Measurements from ENCODE around the gene DCDC1. TPM values are rescaled to one million over a fixed set of nuclear protein-coding genes. Genes with fewer than 3 reads are reported as not detected.
"Not testable (repeated sequence)": the region's sequence is repeated elsewhere in the genome, so short reads cannot be mapped to it uniquely, and the experiment has no call there.

DCDC1 gene
- polyA plus RNA-seq, 1 donor, result 6.9 TPM

DNA sequence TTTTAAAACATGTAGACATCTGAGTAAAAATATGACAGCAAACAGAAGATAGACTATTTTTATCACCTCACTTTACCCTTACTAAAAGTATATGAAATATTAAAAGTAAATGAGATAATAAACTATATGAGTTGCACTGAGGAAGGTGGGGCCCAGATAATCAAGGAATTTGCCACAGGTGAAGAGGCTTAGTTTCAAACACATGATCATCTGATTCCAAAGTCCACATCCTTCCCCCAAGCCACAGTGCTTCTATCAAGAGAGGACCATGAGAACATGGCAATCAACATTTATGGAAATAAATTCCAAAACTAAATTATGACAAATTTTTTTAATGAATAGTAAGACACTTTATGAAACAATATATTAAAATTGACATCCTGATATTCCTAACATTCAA, 384.0 kb downstream of the DCDC1 start:
- no peak for DNase-seq

DNA sequence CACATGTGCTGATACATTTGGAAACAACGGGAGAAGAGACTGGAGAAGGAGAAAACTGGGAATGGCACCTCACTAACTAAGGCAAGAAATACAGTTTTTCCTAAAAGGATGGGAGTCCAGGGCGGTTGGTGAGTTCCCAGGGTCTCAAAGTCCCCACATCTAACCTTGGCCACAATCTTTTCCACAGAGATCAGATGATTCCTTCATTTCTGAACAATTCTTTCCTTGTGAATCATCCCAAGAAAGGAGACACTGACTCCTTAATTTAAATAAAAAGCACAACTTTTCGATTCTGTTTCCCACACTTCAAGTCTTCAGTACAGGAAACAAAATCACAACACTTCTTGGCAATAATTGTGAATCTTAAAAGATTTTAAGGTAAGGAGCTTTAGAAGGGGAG, 384.7 kb downstream of the DCDC1 start:
- DNase-seq, result no peak

DNA sequence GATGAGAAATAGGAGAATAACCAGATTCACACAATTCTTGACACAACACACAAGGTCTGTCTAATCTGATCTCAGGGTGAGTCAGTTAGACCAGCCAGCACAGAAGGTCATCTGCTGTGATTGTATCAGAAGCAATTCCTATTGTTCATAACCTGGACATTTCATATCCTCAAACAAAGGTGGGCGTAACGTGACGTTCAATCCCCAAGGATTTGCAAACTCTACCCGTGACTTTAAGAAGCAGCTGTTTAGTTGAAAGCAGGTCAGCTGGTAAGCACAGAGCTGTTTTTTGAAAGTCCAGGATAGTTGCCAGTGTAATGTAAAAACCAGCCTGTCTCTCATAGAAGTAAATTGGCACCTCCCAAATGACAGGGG, 385.1 kb downstream of the DCDC1 start:
- no peak for DNase-seq

DNA sequence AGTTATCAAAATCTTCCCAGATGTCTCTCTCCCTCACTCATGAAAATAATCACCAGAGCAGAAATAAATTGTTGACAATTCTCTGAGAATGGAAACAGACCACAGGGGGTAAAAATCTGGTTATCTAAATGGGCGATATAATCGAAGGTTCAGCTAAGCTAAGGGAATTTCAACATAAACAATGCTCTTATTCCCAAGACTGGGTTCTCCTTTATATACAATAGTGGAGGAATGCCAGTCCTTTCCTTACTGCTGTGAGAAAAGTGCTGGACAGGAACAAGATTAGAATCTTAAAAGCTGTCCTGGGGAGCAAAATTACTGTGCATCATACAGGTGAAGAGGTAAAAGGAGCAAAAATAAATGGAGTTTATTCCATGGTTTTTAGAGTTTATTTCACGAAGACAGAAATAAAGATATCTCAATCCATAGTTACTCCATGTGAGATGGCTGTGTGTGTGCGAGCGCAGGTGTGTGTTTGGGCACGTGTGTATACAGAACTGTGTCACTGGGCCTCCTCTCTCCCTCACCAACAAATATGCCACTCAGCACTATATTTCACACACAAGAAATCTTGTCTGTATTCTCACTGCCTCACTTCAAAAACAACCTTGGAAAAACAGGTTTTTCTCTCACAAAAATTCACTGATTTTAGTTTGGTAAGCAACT, 385.6 kb downstream of the DCDC1 start:
- no peak for DNase-seq

DNA sequence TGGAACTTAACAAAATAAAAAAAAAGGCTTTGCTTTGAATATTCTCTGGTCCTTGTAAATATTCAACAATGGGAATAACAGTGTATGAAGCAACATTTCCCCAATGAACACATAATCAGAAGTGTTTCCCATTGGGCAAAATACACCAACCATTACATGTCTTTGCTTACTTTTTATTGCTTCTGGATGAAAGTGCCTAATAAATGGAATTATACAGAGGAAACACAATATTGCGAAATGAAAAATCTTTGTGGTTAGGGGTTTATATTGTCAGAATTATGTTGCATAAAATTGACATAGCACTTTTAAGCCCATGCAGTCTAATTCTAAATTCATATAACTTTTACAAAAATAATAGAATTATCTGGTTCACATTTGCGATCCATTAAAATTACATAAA, 386.4 kb downstream of the DCDC1 start:
- no peak for DNase-seq

DNA sequence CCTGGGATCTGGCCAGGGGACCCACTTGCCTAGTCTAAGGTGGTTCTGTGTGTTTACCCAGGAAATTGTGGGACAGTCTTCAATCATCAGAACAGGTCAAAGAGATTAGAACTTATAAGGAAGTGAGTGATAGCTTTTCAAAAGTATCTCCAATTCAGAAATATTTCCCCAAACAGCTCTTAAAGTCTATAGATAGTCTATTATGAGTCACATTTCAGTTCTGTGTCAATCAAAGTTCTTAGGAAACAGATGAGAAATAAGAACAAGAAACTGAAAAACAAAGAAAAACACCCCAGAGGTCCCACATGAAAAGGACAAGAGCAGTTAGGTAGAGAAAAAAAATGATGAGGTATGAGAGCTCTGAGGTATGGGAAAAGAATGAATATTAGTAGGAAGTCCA, 402.0 kb downstream of the DCDC1 start:
- no peak for DNase-seq

DNA sequence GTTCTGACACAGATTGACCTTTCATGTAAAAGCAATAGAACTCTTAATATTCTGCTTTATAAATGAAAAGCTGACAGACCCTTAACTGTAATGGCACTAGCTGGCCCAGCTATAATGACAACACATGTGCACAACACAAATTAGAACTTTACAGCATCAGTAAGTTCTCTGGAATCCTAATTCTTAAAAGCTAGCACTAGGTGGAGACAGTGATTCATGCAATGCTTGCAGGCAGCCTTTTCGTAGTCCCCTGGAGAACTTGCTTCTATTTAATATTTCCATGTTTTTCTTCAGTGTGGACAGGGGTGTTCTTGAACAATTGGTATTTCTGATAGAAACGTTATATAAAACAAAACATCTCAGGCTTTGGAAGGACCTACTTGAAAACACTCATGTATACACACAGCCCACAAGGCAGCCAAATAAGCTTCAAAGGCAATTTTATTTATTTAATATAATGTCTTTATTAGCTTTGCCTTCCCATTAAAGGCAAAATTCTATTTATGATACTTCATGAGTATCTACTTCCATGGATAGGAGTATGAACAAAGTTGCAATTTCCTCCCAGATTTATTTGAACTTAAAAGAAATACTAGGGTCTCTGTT, 409.0 kb downstream of the DCDC1 start:
- no peak for DNase-seq

DNA sequence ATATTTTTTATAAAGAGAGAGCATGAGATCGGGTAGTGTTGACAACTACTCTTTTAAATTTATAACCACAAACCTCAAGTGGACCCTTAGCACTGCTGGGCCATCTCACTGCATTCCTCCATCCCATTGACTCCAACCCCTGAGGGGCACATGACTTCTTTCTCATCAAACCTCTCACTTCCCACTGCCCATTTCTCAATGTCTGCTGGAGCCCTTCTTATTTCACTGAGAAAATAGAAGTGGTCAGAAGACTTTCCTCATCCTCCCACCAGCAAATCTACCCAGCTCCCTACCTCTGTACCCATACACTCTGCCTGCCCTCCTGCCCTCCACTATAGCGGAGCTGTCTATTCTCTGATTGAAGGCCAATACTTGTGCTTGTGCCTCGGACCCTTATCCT, 412.8 kb downstream of the DCDC1 start:
- DNase-seq, result no peak

DNA sequence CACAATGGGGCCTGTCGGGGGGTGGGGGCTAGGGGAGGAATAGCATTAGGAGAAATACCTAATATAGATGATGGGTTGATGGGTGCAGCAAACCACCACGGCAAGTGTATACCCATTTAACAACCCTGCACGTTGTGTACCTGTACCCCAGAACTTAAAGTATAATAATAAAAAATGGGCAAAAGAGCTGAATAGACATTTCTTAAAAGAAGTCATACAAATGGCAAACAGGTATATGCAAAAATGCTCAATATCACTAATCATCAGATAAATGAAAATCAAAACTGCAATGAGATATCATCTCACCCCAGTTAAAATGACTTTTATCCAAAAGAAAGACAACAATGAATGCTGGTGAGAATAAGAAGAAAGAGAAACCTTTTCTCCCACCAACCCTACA, 419.7 kb downstream of the DCDC1 start:
- DNase-seq, result no peak

DNA sequence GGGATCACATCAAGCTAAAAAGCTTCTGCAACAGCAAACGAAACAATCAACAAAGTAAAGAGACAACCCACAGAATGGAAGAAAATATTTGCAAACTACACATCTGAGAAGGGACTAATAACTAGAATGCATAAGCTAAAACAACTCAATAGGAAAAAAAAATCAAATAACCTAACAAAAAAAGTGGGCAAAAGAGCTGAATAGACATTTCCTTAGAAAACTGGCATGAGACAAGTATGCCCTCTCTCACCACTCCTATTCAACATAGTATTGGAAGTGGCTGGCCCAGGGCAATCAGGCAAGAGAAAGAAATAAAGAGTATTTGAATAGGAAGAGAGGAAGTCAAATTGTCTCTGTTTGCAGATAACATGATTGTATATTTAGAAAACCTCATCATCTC, 421.8 kb downstream of the DCDC1 start:
- DNase-seq, result not testable (repeated sequence)

DNA sequence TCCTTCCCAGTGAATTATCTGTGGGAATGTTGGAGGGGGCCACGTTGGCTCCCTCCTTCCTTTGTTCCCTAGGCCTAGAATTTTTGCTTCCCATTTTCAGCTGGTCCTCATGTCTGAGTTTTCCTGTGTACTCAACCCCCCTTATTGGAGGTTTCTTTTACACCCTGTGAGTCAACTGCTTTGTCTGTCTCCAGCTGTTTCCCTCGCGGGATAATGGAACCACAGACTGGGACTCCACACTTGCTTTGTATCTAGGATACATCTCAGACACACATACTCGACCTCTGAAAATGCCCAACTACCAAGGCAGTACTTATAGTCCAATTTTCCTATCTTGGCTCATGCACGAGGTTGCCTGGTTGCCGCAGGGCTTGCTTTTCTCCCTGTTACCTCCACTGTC, 430.7 kb downstream of the DCDC1 start:
- no peak for DNase-seq

DNA sequence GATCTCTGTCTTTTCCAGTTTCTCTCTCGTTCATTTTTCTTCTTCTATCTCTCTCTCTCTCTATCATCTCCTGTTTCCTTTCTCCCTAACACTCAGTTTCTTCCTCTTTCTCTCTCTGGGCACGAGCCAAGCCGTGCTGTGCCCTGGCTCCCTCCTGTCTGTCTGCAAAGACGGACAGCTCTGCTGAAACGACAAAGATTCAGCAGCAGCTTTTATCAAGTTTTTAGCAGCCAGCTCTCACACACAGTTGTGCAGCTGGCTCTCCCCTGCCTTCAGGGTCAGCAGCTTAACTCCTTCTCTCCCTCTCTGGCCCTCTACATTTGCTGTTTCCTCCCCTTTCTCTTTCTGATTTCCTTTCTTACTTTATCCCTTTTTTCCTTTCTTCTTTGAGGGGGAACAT, 431.4 kb downstream of the DCDC1 start:
- DNase-seq, result no peak

DNA sequence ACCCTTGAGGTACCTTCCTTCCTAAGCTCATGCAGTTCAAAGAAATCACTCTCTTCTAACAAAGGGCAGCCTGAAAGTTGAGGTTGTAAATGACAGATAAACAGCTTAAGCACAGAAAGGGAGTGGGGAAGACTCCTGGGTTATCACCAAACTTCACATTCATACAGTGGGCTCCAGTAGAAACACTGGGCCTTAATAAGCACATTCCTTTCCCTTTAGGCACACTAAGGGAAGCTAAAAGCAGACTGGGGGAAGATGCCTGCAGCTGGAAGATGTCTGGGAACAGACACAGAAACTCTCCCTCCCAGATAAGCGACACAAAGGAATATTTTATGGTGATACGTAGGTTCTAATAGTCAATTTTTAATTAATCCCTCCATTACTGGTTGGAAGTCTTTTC, 433.0 kb downstream of the DCDC1 start:
- DNase-seq, result no peak

DNA sequence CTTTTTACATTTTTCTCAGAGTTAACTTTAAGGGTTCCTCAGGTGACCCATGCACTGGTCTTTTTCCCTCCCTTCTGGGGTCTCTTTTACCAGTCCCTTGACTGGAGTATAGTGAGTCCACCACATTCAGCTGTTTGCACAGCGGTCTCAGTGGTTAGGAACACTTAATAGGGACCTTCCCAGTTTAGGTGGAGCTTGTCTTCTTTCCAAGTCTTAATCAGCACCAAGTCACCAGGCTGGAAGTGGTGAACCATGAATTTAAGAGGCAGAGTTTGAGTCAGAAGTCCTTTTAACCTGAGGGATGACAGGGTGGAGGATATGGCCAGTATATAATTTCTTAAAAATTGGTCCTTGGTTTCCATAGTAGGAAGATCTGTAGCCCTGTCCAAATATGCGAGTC, 433.7 kb downstream of the DCDC1 start:
- no peak for DNase-seq

DNA sequence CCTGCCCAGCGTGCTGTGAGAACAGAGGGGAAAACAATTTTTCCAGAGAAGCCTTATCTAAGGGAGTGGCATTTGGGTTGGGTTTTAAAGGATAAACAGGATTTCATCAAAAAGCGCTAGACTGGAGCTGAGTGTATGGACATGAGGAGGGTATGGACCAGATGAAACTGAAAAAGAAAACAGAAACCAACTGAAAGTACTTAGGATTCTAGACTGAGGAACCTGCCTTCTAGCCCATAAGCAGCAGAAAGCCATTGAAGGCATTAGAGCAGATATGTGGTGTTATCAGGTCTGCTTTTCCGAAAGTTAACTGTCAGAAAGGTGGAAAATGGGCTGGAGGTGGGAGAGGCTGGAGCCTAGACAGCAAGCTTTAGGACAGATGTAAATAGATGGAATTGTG, 443.4 kb downstream of the DCDC1 start:
- DNase-seq, result no peak

DNA sequence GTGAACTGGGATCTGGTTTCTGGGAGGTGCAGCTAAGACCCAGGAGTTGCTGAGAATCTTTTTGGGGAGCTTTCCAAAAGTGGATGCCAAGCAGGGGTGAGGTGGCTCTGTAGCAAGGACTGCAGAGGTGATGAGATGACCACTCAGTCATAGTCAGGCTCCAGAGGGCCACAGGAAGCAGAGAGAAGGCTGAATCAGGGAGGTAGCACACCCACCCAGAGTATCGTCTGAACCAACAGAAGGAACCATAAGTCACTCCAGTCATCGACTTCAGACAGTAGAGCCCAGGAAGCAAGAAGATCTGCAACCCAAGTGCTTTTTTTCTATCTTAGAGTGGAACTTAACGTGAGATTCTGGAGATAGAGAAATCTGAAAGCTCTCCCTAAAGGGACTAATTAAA, 447.7 kb downstream of the DCDC1 start:
- DNase-seq, result no peak

DNA sequence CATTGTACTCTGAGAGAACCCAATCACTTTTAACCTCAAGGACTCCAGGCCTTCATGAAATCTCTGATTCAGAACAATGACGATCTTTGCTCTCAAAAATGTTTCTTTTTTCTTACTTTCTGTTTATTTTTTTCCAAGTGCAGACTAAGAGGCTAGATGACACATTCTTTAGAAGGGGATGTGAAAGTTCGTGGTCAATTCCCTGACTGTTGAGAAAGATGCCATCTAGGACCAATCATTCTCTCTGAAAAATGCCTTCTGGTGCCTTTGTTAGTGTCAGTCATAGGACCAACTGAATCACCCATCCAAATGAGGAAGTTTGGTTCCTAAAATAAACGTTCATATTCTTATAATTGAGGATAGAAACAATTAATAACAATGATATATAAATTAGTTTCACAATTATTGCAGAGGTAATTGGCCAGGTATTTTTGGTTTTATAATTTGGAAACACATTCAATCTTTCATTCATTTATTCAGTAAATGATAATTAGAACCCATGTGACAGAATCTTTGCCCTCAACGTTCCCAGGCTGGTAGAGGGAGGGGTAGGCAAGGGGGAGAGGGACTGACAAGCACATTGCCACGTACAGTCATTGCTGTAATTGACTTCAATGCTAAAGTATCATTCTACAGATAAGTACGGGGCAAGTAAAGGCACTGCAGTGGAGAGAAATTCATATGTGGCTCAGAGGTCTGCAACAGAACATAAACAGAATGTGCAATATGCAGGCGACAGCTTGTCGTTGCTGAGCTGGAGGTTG, 450.0 kb downstream of the DCDC1 start:
- DNase-seq, result no peak

DNA sequence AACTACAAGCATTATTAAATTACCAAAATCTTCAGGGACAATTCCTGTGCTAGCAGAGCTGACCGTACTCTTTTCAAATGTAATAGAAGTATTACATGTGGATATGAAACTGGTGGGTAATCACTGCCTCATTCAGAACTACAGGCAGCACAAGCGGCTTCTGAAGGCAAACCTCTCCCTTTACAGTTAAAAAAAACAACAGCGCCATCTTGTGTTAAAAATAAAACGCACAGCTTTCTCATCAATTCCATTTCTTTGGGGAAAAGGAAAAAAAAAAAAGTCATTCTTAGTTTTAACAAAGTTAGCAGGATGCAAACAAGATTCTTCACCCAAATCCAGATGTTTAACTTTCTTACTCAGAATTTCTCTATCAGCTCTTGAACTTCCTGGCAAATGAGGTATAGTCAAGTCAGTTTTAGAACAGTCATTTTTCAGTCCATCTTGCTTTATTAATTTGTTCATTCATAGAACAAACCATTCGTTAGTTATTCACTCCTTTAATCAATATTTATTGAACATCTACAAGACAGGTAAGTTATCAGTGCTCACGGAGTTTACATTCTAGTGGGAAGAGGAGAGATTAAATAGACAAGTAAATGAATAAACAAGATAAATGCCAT, 451.6 kb downstream of the DCDC1 start:
- peak; percentile 72 for DNase-seq

DNA sequence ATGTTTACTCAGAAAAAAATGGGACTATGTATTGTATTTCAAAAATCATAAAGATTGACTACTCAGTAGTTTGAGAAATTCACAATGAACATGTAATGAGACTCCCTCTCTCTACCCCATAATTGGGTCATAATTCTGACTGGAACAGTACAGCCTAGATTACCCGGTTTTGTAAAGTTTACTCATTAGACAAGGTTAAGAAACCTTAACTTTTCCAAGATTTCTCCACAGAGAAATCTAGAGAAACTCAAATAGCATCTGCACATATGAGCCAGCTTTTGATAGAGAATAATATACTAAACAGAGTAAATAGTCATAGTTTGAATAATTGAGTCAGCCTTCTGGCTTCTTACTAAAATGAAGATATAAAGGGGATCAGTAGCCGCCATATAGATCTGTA, 452.3 kb downstream of the DCDC1 start:
- DNase-seq, result no peak

DNA sequence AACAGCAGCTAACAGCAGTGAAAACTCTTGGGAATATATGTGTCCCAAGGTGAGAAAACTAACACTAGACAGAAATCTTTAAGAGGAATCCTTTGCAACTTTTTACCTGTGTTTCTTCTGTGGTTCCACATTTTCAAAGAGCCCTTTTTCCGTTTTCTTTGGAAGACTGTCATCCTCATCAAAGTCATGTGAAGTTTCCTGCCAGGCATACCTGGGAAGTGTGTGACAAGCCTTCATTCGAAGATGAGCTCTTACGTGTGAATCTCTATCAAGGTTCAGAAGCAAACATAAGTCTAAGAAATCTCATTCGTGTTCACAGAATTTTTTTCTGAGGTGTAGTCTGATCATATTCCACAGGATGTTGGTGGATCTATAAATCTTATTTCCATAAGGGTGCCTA, 452.8 kb downstream of the DCDC1 start:
- no peak for DNase-seq

DNA sequence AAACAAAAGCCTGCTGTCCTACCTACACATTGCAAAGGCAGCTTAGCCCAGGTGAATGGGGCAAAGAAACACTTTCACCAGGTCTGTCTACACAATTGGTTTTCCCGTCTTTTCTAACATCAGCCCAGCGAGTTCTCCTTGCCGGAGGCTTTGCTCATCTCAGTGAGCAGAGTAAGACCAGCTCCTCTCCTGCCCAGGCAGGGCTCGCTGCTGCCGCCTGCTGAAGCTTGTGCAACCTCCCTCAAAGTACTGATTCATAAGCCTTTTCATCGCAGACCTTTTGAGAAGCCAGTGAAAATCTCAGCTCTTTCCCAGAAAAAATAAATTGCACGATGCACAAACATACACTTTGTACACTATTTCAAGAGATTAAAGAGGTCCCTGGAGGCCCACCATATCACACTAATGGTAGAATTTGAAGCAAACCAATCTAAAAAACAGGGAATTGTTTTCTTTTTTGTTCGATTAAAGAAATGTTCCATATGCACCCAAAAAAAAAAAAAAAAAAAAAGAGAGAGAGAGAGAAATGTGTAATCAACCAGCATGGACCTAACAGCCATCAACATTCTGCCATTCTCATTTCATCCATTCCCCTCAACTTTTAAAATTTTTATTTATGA, 455.3 kb downstream of the DCDC1 start:
- DNase-seq, result peak; percentile 50

DNA sequence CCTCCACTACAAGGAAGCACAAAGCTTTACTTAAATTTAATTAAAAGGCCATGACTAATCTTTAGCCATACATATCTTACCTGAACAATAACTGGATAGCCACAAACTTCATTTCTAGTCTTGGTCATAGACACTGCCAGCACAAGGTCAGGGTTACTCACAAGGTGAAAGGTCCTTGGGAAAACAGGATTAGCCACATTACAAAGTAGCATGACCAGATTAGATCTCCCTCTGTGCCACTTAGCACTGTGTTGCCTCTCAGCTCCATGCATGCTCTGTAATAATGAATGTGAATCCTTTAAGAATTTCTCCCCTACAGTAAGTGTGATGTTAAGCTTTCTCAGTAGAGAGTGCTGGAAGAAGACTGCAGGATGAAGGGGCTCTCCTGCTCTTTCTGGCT, 458.3 kb downstream of the DCDC1 start:
- no peak for DNase-seq

DNA sequence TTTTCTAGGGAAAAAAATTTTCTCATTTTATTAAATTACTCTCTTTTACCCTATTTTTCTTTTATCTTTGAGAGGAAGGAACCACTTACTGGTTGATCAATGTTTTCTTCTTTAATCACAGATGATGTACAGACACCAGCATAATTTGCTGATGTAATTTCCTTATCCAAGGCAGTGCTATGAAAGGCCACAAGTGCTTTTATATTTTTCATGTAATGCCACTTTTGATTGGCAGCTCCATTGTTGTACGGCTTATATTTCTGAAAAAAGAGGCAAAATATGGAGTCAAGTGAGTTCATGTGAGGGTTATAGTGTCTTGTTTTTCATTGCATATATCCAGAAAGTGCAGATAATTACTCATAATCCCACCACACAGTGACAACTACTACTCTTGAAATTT, 460.7 kb downstream of the DCDC1 start:
- no peak for DNase-seq
